Bronchial epithelial cell (primary cell): ENCODE measurements around the gene DPP4. TPM values are rescaled to one million over a fixed set of nuclear protein-coding genes. Genes with fewer than 3 reads are reported as not detected.

ENCODE experiments used
- DNase-seq: peaks from one replicate; pipeline ENCODE4 v3.0.0-alpha.2; 2010; ENCODE audit warnings: low read depth
- FAIRE-seq: peaks from 2 replicates; lab custom pipeline; 2011; peaks lifted over from hg19 to GRCh38; lab: Jason Lieb, UNC
- H3K27me3 ChIP-seq: 2 replicates; pipeline ENCODE4 v1.5.1; 2011; ENCODE audit warnings: low read length; ENCODE audit not compliant: control insufficient read depth, insufficient read depth
- H3K36me3 ChIP-seq: 2 replicates; pipeline ENCODE4 v1.5.1; 2011; ENCODE audit warnings: low read length; ENCODE audit not compliant: control insufficient read depth, insufficient read depth
- H3K4me3 ChIP-seq: 2 replicates; pipeline ENCODE4 v1.5.1; 2011; ENCODE audit warnings: mild to moderate bottlenecking, low read depth, low read length, control low read depth
- CTCF ChIP-seq: IDR thresholded peaks from 2 replicates; pipeline ENCODE4 v1.5.1; 2011; ENCODE audit warnings: mild to moderate bottlenecking, moderate library complexity, low read length, control low read depth, inconsistent platforms; ENCODE audit not compliant: insufficient read depth, severe bottlenecking
- total RNA-seq: library from RNA; depleted of rRNA; stranded (reverse); fragments of >200 nt; gene quantifications from 2 replicates; pipeline ENCODE4 v1.2.1, GENCODE V29; 2014

DPP4 gene
- total RNA-seq, 1 donor from 2014 or later: 2.9 TPM

- no peaks in the 10 kb centered on the region for H3K27me3 ChIP-seq
- TF ChIP-seq CTCF: no peak
- no peaks in the 10 kb centered on the region for H3K36me3 ChIP-seq
- H3K4me3 ChIP-seq: no peak overlapping the region
- DNase-seq: no peak
- no peak for FAIRE-seq
Measured at GRCh38 chr2:161976295-161976694, 97.7 kb downstream of the DPP4 start.

GRCh38 chr2:161975813-161976160 is 98.2 kb downstream of the DPP4 start:
- H3K36me3 ChIP-seq: no peaks in the 10 kb centered on the region
- no peaks in the 10 kb centered on the region for H3K27me3 ChIP-seq
- no peak for DNase-seq
- no peak for FAIRE-seq
- no peak for TF ChIP-seq CTCF
- H3K4me3 ChIP-seq: no peak overlapping the region

- Histone ChIP-seq H3K4me3 (no peak overlapping the region), H3K27me3 (no peaks in the 10 kb centered on the region), H3K36me3 (no peaks in the 10 kb centered on the region)
- no peak for TF ChIP-seq CTCF
- peak; percentile 14 for DNase-seq
- FAIRE-seq: no peak
Measured at GRCh38 chr2:161975062-161975812, 98.8 kb downstream of the DPP4 start.

- no peak overlapping the region for H3K4me3 ChIP-seq
- H3K36me3 ChIP-seq: no peaks in the 10 kb centered on the region
- FAIRE-seq (no peak), DNase-seq (no peak)
- TF ChIP-seq CTCF: no peak
- H3K27me3 ChIP-seq: no peaks in the 10 kb centered on the region
Measured at GRCh38 chr2:161974461-161974860, 99.6 kb downstream of the DPP4 start.

- DNase-seq (no peak), FAIRE-seq (no peak)
- H3K36me3 ChIP-seq: no peaks in the 10 kb centered on the region
- no peak overlapping the region for H3K4me3 ChIP-seq
- TF ChIP-seq CTCF: no peak
- H3K27me3 ChIP-seq: no peaks in the 10 kb centered on the region
Measured at GRCh38 chr2:161972866-161973265, 101.1 kb downstream of the DPP4 start.

- no peak for FAIRE-seq
- TF ChIP-seq CTCF: no peak
- no peak for DNase-seq
- Histone ChIP-seq H3K27me3 (no peaks in the 10 kb centered on the region), H3K36me3 (no peaks in the 10 kb centered on the region), H3K4me3 (no peak overlapping the region)
Measured at GRCh38 chr2:161972232-161972631, 101.8 kb downstream of the DPP4 start.
